GM12873 (cell line): ENCODE data around the gene ANGPTL1.

Experiments
- TF ChIP-seq, protein P1 (sequence below): IDR thresholded peaks from 2 replicates; pipeline ENCODE4 v1.5.1; 2012; ENCODE audit warnings: low read depth, mild to moderate bottlenecking, moderate library complexity, low read length, control low read depth; ENCODE audit not compliant: insufficient read depth; ENCODE audit errors: missing control alignments

ANGPTL1 gene

DNA sequence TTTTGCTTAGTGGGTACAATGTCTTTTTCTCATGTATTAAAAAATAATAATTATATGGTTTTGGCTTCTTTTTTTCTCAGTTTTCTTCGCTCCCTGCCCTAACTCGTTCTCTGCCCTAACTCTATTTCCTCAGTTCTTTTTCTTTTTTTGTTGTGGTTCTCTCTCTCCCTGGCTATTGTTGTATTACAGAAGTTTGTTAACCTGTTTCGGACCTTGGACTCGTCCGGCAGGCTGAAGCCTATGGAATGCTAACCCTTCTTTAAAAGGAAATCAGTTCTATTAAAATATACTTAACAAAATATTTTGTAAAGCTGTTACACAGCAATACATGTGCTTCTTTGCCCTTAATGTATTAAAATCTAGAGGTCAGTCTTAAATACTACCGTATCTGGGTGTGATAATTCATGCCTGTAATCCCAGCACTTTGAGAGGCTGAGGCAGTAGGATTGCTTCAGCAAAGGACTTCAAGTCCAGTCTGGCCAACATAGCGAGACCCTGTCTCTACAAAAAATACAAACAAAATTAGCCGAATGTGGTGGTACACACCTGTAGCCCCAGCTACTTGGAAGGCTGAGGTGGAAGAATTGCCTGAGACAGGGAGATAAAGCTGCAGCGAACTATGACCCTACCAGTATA, 64.1 kb downstream of the ANGPTL1 start:
- TF ChIP-seq, protein P1, sequence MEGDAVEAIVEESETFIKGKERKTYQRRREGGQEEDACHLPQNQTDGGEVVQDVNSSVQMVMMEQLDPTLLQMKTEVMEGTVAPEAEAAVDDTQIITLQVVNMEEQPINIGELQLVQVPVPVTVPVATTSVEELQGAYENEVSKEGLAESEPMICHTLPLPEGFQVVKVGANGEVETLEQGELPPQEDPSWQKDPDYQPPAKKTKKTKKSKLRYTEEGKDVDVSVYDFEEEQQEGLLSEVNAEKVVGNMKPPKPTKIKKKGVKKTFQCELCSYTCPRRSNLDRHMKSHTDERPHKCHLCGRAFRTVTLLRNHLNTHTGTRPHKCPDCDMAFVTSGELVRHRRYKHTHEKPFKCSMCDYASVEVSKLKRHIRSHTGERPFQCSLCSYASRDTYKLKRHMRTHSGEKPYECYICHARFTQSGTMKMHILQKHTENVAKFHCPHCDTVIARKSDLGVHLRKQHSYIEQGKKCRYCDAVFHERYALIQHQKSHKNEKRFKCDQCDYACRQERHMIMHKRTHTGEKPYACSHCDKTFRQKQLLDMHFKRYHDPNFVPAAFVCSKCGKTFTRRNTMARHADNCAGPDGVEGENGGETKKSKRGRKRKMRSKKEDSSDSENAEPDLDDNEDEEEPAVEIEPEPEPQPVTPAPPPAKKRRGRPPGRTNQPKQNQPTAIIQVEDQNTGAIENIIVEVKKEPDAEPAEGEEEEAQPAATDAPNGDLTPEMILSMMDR = no peak

DNA sequence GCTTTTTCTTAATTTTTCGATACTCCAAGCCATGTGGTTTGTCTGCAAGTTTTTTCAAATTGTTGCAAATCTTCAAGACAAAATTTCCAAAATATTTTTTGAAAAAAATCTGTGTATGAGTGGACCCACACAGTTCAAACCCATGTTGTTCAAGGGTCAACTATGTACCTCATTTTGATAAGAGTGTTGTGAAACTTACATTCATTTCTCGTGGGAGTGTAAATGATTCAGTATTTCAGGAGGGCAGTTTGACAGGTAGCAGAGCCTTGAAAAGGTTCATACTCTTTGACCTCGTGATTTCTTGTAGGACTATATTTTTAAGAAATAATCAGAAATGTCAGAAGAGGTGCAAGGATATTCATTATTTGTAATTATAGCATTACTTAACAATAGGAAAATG, 68.0 kb downstream of the ANGPTL1 start:
- TF ChIP-seq, protein P1 = no peak
